Endothelial cell (in vitro differentiated cells): ENCODE measurements around the gene KRTAP3-2. TPM values are rescaled to one million over a fixed set of nuclear protein-coding genes. Genes with fewer than 3 reads are reported as not detected.

Source experiments
- DNase-seq: peaks from one replicate; pipeline ENCODE4 v3.0.0; 2021; ENCODE audit warnings: low spot score
- H3K27ac Mint-ChIP-seq: one replicate; pipeline ENCODE4 v1.8.0; 2021; ENCODE audit warnings: mixed read lengths, inconsistent platforms; ENCODE audit not compliant: unreplicated experiment
- H3K27me3 Mint-ChIP-seq: one replicate; pipeline ENCODE4 v1.8.0; 2021; ENCODE audit warnings: mild to moderate bottlenecking, moderate library complexity, mixed read lengths, inconsistent platforms; ENCODE audit not compliant: unreplicated experiment
- H3K36me3 Mint-ChIP-seq: one replicate; pipeline ENCODE4 v1.8.0; 2021; ENCODE audit warnings: mild to moderate bottlenecking, low read depth, mixed read lengths, inconsistent platforms; ENCODE audit not compliant: unreplicated experiment
- H3K4me1 Mint-ChIP-seq: one replicate; pipeline ENCODE4 v1.8.0; 2021; ENCODE audit warnings: mild to moderate bottlenecking, mixed read lengths, inconsistent platforms; ENCODE audit not compliant: unreplicated experiment
- H3K4me3 Mint-ChIP-seq: one replicate; pipeline ENCODE4 v1.8.0; 2021; ENCODE audit warnings: mild to moderate bottlenecking, mixed read lengths, inconsistent platforms; ENCODE audit not compliant: unreplicated experiment
- H3K9me3 Mint-ChIP-seq: one replicate; pipeline ENCODE4 v1.8.0; 2021; ENCODE audit warnings: mixed read lengths, inconsistent platforms; ENCODE audit not compliant: unreplicated experiment
- CTCF ChIP-seq: fragments of 200-600 bp; sonication (generic); IDR thresholded peaks from one replicate; pipeline ENCODE4 v1.5.0; 2021; ENCODE audit warnings: antibody characterized with exemption; ENCODE audit not compliant: unreplicated experiment
- total RNA-seq: library from RNA; stranded (reverse); fragmentation: NEBNext Ultra II Directional; extraction: Animal tissue kit (Norgen Biotek cat#: 25700); gene quantifications from one replicate; pipeline ENCODE4 v1.2.1, GENCODE V29; 2021; ENCODE audit not compliant: unreplicated experiment

Gene KRTAP3-2
- total RNA-seq, 1 donor from 2014 or later = not detected

DNA sequence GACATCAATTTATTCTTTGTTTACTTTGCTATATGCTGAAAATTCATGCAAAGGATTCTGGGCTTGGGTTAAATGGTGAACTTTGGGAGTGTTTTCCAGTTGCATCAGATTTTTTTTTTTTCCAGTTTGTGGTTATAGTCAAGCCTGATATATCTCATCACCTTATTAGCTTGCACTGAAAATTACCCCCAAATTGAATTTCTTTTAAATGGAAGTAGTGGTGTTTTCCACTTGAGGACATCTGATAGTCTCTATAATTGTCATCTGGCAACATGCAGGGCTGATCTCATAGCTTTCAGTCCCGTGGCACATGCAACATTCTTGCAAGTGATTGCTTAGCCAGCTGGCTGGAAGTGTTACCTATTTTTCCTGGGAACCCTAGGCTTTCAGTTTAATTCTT, 13.9 kb upstream of the KRTAP3-2 start:
- Mint-ChIP-seq H3K27ac (no peak overlapping the region), H3K36me3 (no peaks in the 10 kb centered on the region), H3K4me1 (peaks cover 19% of the 10 kb centered on the region), H3K4me3 (no peak overlapping the region), H3K9me3 (no peaks in the 10 kb centered on the region), H3K27me3 (no peaks in the 10 kb centered on the region)
- no peak for TF ChIP-seq CTCF
- no peak for DNase-seq

DNA sequence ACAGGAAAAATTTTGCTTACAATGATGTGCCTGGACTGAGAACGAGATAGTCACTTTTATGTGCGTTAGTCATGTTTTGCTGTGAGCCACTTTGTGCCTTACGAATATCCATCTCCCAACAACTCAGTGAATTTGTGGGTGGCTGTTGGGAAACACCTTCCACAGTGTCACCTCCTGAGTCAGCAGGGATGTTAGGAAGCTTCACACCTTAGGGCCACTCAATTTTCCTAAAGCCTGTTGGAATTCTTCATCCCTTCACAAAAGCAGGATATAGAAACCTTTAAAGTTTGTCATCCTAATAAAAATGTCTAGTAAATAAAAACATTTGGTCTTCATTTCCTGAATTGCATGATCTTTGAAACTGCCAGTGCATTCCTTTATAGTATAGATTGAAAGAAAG, 13.5 kb upstream of the KRTAP3-2 start:
- TF ChIP-seq CTCF = no peak
- H3K4me3 Mint-ChIP-seq = no peak overlapping the region

GRCh38 chr17:41012326-41013120, 12.8 kb upstream of the KRTAP3-2 start:
- no peak for TF ChIP-seq CTCF

More for the DNA sequence above, 13.5 kb upstream of the KRTAP3-2 start:
- Mint-ChIP-seq H3K36me3 (no peaks in the 10 kb centered on the region), H3K4me1 (peaks cover 15% of the 10 kb centered on the region), H3K27ac (no peak overlapping the region), H3K9me3 (no peaks in the 10 kb centered on the region), H3K27me3 (no peaks in the 10 kb centered on the region)
- no peak for DNase-seq

DNA sequence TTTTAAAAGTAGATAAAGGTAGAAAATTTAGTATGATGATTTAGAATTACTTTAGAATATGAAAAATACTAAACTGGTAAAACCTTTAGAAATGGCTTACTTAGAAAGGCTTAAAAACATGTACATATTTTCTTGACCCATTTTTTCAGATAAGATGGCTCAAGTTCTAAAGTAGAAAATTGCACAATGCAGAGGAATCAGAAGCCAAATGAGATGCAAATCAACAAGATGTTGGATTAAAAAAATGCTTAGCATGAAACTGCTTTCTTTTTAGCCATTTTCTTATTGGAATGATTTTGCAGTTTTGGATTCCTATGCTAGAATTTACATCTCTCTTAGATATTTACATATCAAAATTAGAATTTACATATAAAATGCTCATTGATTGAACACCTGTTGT, 10.7 kb upstream of the KRTAP3-2 start:
- Mint-ChIP-seq H3K36me3 (no peaks in the 10 kb centered on the region), H3K4me3 (no peak overlapping the region), H3K27ac (no peak overlapping the region), H3K4me1 (no peaks in the 10 kb centered on the region), H3K9me3 (no peaks in the 10 kb centered on the region), H3K27me3 (no peaks in the 10 kb centered on the region)
- TF ChIP-seq CTCF = no peak
- DNase-seq = no peak

More at GRCh38 chr17:41012326-41013120, 12.8 kb upstream of the KRTAP3-2 start:
- Mint-ChIP-seq H3K27ac (no peak overlapping the region), H3K4me3 (no peak overlapping the region), H3K4me1 (peaks cover 9% of the 10 kb centered on the region), H3K27me3 (no peaks in the 10 kb centered on the region), H3K9me3 (no peaks in the 10 kb centered on the region), H3K36me3 (no peaks in the 10 kb centered on the region)
- no peak for DNase-seq

GRCh38 chr17:41009936-41010335, 10.2 kb upstream of the KRTAP3-2 start:
- Mint-ChIP-seq H3K4me3 (no peak overlapping the region), H3K36me3 (no peaks in the 10 kb centered on the region), H3K27ac (no peak overlapping the region), H3K4me1 (no peaks in the 10 kb centered on the region), H3K9me3 (no peaks in the 10 kb centered on the region), H3K27me3 (no peaks in the 10 kb centered on the region)
- no peak for DNase-seq
- TF ChIP-seq CTCF = no peak
